Measurements from ENCODE around the gene NDUFAF8.

Gene NDUFAF8, protein sequence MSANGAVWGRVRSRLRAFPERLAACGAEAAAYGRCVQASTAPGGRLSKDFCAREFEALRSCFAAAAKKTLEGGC

DNA sequence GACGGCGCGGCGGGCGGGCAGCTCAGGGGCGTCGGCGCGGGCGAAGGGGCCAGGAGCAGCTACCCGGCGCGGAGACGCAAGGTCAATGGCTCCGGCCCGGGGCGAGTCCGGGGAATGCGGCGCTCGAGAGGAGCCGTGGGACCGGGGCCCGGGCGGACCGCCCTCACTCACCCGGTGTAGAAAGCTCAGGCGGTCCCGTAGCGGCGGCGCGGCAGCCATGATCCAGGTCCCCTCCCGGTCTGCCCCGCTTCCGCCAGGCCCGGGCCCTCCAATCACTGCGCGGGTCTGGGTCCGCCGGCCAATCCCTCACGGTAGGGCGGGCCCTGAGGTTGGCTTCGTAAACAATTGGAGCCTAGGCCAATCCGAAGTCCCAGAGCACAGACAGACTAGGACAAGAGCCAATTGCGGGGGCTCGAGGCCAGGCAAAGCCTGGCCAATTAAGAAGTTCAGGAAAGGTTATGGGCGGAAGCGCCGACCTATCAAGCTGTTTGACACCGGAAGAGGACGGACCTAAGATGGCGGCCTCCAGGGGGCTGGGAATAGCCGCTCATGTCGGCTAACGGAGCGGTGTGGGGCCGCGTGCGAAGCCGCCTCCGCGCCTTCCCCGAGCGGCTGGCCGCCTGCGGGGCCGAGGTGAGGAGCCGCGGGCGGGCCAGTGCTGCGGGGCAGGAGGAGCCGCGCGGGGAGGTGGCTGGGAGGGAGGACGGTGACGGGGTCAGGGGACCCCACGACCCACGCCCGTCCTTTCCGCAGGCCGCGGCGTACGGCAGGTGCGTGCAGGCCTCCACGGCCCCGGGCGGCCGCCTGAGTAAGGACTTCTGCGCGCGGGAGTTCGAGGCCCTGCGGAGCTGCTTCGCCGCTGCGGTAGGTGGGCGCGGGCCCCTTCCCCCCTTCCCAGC lies at the start of gene NDUFAF8, which contains the start of gene TEPSIN:
Gene NDUFAF8 (plus strand): TSS at position 504 of the 899 bp plus-strand sequence. CDS start 46 bp downstream, at position 550.
Gene TEPSIN (minus strand): TSS at position 241 of the 899 bp plus-strand sequence. CDS start 22 bp downstream, at position 219.
- DNase-seq, result peak; percentile 92

DNA sequence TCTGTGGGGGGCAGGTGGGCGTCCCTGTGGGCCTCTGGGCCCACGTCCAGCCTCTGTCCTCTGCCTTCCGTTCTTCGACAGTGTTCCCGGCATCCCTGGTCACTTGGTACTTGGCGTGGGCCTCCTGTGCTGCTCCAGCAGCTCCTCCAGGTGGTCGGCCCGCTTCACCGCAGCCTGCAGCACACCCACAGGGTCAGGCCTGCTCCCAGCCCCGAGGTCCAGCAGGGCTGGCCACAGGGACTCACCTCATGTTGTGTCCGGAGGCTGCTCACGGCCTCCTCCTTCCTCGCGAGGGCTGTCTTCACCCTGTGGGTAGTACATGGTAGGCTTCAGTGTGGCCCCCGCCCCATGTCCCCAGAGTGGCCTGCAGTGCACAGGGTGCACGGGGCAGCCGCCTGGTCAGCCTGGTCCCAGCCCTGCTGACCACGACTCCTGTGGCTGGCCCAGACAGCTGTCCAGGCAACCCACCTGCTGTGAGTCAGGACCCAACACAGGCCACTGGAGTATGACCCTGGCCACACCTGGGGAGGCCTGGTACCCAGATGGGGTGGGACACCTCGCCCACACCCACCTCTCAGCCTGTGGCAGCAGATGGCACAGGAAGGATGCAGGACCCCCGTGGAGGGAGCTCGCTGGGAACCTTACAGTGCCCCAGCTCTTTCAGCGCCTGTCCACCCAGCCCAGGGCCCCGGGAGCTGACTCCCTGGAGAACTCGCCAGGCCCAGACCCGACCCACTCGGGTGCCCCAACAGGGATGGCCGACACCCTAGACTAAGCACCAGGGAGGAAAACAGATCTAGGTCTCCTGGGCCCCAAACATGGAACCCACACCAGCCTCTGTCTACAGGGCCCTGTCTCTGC lies 49.2 kb upstream of the NDUFAF8 start:
- no peak for DNase-seq

DNA sequence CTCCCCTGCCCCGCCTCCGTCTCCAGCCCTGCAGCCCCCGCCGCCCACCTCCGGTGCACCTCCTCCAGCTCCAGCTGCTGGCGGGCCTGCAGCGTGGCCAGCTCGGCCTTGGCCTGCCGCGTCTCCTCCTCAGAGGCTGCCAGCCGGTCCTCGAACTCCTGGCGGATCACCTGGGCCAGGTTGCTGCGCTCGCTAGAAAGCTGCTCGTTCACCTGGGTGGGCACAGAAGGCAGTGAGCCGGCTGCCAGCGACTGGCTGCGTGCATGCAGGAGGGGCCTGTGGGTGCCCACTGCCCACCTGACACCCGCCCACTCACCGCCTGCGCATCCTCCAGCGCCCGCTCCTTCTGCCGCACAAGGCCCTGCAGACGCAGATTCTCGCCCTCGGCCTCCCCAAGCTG lies 48.5 kb upstream of the NDUFAF8 start:
- no peak for DNase-seq

DNA sequence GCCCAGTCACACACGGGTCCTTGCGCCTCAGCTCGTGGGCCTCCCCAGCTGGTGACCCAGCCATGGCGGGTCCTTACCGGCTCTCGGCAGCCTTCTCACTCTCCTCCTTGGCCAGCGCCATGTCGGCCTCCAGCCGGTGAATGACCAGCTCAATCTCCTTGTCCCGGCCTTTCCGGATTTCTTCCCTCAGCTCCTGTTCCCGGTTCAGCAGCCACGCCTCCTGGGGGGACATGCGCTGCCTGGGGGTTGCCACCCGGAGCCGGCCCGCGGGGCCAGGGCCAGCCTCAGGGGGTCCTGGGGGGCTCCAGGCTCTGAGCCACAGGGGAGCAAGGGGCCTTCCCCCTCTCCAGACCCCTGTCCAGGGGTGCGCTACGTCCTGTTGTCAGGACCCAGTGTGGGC lies 48.0 kb upstream of the NDUFAF8 start:
- no peak for DNase-seq

DNA sequence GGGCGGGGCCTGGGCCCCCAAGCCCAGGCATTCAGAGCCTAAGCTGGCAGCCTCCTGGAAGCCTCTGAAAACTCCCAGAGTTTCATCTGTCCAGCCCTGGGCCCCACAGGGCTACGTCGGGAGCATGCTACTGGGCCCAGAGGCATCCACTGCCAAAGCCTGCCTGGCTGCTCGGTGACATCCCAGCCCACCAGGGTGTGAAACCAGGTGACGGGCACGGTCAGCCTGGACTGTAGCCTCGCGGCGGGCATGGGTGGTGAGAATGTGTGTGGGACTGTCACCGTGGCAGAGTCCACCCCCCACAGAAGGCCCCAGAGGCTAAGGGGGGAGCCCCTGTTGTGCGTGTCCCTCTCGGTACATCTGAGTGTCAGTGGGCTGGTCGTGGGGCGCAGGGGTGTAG lies 47.5 kb upstream of the NDUFAF8 start:
- no peak for DNase-seq

DNA sequence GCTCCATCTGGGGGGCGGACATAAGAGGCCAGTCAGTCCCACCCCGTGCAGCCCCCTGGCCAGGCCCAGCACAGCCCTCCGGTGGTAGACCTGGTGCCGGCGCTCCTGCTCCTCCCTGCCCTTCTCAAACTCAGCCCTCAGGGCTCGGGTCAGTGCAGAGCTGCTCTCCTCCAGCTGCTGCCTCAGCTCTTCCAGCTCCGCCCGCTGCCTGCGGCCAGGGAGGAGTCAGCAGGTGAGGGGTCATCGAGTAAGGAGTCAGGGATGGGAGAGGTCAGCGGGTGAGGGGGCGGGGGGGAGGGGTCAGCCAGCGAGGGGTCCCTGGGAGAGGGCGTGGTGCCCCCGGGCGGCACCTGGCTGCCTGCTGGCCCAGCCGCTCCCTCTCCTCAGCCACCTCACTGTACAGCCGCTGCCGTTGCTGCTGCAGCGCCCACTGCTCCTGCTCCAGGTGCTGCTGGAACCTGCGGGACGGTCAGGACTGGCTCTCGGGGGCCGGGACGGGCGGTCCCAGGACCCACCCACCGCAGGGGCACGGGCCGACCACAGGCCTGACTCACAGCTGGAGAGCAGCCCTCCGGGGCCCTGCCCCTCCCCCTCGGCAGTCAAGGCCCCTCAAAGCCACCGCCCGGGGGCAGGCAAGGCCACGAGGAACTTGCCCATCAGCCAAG lies 46.6 kb upstream of the NDUFAF8 start:
- no peak for DNase-seq

DNA sequence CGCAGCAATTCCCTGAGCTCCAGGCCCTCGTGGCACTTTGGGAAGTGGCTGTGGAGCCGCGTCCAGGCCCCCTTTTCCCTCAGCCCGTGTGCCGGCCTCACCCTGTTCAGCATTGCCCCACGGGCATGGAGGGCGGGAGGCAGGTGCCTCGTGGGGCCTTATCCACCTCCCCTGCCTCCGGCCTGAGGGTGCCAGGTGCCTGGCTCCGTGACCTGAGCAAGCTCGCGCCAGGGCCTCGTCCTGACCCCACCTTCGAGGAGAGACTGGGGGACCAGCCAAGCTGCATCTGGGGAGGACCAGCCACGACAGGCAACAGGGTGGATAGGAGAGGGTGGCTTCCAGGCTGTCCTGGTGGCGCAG lies 46.1 kb upstream of the NDUFAF8 start:
- DNase-seq, result no peak

DNA sequence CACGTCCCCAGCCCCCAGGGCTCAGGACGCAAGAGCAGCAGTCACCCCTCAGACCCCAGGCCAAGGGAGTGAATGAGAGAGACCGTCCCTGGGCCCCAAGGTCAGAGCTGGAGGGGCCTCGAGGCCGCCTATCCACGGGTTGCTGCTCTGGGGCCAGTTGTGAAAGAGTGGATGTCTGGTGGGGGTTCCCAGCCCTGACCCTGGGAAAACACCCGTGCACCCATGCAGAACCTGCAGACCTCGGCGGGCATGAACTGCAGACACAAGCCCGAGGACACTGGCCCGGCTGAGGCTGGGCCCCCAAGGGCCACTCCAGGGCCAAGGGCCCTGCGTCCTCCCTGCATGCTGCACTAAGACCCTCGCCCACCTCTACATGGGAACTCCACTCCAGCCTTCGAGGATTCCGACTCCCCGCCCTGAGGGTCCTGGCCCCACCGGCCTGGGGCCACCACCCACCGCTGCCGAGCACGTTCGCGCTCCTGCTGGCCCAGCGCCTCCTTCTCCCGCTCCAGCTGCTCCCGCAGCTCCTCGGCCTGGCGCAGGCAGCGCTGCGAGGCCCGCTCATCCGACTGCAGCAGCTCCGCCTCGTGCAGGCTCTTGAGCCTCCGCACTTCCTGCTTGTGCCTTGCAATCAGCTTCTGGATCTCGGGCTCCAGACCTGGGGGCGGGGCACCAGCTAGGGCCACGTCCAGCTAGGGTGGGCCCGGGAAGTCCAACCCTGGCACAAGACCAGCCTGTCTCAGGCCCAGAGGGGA lies 45.5 kb upstream of the NDUFAF8 start:
- DNase-seq, result no peak

DNA sequence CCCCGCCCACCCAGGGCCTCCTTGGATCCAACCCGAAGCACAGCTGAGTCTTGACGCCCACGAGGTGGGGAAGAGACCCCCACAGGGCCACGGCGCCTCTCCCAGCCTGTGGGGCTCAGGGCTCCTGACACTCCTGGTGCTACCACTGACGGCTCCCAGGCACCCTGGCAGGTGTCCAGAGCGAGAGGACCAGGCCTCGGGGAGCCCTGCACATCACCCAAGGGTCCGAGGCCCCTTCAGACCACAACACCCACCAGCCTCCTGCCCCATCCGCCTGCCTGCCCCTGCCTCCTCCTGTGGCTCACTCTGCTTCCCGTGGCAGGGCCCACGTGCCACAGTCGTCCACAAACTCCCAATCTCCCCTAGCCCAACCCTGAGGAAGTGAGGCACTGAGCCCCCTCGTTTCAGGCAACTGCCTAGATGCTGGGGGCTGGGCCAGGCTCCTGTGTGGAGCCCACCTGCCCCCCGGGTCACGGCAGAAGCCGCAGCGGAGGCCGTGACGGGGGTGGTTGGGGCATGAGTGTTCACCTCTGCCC lies 44.8 kb upstream of the NDUFAF8 start:
- no peak for DNase-seq

DNA sequence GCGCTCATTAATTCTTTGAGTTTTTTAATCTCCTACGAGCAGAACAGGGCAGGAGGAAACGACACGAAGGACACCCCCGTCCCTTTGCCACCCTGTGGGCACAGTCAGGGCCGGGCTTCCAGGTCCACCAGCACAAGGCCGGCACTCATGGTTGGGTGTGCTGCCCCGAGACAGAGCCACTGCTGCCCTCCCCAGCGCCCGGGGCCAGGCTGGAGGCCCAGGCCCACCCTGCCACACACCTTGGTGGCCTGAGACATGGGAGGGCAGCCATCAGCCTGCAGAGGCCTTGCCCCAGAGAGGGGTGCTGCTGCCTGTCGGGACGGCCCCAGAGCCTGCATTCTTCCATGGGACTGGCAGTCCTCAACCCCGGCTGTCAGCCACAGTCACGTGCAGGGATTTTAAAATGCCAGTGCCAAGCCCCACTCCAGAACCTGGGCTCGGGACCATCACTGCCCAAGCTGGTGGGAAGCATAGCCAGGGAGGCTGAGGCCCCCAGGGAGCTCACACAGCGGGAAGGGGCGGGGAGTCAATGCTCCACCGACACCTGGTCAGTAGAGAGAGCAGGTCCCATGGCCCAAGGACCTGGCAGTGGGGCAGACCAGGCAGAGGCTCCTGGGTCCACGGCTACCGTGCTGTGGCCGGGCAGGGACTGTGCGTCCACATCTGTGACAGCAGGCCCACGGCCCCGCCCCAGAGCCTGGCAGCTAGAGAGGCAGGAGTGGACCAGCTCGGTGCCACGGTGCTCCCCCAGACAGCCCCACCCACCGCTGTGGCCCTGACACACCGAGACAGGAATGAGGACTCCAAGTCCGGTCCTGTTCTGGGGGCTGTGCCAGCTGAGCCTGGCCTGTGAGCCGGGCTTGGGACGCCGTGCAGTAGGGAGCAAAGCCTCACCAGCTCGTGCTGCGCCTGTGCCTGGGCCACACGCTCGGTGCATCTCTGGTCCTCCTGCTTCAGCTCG lies 43.9 kb upstream of the NDUFAF8 start:
- no peak for DNase-seq

DNA sequence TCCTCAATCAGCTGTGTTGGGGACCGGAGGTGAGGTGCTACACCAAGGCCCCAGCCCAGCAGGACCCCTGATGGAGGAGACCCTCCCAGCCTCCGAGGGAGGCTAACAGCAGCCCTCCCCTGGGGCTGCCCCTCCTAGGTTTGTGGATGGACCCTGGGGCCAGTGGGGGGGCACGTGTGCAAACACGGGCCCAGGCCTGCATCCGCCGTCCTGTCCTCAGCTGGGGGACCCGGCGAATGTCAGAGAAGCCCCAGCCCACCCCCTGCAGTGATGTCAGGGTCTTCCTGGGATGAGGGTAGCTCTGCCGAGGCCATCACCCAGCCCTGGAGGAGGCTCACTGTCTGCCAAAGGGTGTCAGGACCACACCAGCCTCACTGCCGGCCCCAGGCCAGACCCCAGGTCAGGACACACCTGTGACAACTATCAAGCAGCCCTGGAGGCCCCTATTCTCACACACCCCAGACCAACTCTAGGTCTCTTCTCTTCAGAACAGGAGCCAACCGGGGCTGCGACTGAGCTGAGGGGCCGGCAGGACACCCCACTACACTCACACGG lies 43.1 kb upstream of the NDUFAF8 start:
- DNase-seq, result no peak

DNA sequence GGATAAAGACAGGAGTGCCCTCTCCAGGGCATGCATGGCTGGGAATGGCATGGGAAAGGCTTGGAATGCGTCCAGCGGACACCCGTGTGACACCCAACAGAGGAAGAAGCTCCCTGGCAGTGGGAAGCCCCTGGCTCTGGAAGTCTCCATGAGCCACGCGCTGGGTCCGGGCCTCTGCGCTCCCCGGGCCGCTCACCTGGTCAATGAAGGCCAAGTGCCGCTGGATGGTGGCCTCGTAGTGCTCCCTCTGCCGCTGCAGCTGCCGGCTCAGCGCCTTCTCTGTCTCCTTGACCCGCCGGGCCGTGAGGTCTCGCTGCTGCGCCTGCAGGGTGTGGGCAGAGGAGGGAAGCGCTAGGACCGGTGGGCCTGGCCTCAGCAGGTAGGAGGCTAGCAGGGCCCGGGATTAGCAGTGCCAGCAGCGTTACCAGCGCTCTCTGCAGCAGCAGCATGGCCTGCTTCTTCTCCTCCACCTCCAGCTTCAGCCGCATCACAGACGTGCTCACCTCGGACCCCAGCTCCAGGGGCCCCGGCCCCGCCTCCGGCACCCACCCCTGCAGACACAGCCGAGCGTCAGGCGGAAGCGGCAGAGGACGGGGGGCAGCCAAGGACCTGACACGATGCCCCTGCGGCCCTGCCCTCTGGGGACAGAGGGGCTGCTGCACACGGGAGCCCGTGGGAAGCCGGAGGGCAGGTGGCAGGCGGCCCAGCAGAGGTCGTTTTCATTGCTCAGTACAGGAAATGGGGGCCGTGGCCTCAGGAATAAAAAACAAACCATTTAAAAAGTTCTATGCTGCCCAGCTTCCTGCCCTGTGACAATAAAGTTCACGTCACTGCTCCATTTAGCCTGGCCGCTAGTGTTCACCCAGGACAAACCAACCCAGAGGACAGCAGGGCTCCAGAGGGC lies 42.4 kb upstream of the NDUFAF8 start:
- no peak for DNase-seq

DNA sequence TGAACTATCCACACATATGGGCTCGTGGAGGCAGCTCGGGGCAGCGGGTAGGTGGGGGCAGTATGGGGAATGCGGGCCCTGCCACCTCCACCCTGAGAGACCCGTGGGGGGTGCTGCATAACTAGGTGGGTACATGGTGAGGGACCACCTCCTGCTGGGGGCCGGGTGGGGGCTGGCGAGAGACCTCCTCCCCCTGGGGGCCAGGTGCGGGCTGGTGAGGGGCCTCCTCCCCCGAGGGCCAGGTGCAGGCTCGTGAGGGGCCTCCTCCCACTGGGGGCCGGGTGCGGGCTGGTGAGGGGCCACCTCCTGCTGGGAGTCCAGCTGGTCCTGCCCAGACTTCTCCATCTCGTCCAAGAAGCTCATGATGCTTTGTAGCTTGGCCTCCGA lies 41.7 kb upstream of the NDUFAF8 start:
- no peak for DNase-seq

DNA sequence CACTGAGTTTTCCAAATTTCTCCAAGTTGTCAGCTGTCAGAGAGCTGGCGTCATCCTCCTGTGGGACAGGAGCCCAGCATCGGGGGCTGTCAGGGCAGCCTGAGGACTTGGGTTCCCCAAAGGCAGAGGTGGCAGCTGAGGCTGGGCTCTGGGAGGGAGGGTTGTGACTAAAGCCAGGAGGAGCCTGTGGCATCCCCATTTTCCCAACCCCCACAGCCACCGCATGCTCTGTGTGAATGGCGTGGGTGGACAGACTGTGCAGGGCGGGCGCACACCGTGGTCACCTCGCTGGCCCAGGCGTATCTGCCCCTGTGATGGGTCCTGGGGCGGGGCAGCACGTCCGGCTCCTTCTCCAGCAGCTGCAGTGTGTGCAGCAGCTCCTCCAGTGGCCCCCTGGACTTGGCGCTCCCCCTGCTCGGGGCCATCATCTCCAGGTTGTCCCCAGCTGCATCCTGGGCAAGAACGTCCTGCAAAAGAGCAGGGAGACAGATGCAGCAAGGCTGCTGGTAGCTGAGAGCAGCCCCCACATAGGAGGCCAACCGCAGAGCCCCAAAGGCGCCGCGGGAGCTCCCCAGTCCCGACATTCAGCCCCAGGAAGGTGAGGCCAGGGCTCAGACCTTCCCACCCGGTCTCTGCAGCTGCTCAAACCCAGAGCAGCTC lies 41.2 kb upstream of the NDUFAF8 start:
- DNase-seq, result no peak

DNA sequence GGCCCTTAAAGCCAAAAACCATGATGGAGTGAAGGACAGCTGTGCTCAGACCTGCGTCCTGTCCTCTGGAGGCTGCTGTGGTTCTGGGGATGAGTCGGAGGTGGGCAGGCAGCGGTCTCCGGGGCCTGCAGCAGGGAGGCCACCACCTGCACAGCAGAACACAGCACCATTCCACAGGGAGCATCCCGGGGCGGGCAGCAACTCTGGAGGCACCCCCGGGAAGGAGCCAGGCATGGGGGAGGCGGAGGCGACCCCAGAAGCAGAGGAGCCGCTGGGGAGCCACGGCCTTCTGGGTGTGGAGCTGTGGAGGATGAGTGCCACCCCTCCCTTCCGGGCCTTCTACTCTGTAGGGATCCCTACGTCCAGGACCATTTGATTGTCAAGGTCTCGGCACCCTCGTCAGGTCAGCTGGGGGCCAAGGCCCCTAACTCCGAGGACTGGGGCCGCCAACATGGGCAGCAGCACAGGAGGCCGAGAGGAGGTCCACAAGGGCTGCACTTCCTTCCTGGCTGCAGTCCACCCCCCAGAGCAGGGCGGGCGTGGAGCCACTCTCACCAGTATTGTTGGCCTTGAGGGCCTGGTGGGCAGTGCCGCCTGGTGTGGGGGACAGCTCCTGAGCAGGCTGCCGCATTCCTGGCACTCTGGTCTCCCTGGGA lies 40.2 kb upstream of the NDUFAF8 start:
- no peak for DNase-seq

DNA sequence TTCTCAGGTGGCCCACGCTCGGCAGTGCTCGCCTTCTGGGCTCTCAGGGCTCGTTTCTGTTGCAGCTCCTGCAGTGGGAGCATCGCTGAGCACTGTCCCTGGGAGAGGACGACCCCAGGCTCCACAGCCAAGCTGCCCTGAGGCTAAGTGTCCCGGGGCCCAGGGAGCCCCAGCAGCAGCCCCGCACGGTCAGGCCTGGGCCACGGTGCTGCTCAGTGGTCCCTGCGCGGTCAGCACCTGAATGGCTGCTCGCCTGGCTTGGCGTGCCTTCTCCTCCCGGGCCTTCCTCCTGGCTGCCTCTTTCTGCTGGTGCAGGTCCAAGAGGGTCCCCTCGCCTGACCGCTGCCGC lies 39.7 kb upstream of the NDUFAF8 start:
- DNase-seq, result no peak

DNA sequence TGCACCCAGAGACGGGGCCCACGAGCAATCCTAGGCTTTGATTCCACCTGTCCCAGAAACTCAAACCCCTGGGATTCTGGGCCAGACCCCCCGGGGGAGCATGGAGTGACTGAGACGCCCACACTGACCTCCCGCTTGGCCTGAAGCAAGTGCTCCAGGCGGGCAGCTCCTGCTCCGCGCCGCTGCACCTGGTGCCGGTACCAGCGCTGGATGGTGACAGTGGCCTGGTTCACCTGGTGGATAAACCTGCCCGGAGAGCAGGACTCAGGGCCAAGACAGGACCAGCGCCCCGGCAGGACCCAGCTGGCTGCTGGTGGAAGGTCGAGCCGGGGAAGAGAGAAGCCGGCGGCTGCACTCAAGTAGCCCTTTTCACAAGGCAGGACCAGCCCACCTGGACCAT lies 38.9 kb upstream of the NDUFAF8 start:
- DNase-seq, result no peak
